GM18507 (cell line): Measurements from ENCODE around the gene FOXI2.
A peak's percentile ranks its signal among the peaks of the same experiment; 100 is the strongest.

Experiments used
- DNase-seq: peaks from one replicate; pipeline ENCODE4 v3.0.0; 2011; ENCODE audit warnings: low read depth; ENCODE audit not compliant: insufficient read length; ENCODE audit errors: extremely low spot score
- FAIRE-seq: peaks from 2 replicates; lab custom pipeline; 2011; peaks lifted over from hg19 to GRCh38; lab: Jason Lieb, UNC

Gene FOXI2

GRCh38 chr10:127736915-127737562 is at the start of gene FOXI2:
Gene FOXI2 (plus strand): TSS chr10:127737185. CDS start chr10:127737274, 89 bp downstream.
- no peak for DNase-seq
- no peak for FAIRE-seq

GRCh38 chr10:127687548-127687947 is 49.4 kb upstream of the FOXI2 start:
- FAIRE-seq: no peak
- no peak for DNase-seq

- DNase-seq: no peak
- FAIRE-seq: no peak
Measured at GRCh38 chr10:127690176-127690835, 46.7 kb upstream of the FOXI2 start.

DNA sequence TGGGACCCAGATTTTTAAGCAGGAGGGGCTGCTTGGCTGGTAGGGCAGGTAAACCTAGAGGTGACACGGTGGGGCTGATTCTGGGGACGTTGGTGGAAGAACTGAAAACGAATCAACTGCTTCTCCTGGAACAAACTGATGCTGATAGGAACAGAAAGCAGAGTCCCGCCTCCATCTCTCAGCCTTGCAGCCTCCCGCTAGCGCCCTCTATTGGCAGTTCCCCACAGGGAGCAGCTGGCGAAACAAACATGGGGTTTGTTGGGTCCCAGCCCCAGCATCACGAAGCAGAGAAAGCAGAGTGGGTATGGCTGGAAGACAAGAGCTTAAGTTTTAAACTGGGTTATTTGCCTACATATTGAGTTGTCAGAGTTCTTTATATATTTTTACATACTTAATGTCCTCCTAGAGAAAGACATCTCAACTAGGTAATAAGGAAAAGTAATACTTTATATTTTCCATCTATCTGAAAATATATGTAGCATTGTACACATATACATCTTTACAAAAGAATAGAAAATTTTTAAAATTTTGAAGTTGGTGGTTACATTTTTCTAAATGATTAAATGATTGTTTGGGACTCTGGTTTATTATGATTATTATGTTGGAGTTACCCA is 42.3 kb upstream of the FOXI2 start:
- peak; percentile 2 for DNase-seq
- no peak for FAIRE-seq

- DNase-seq (no peak), FAIRE-seq (no peak)
Measured at GRCh38 chr10:127695431-127695830, 41.6 kb upstream of the FOXI2 start.

GRCh38 chr10:127698886-127699285 is 38.1 kb upstream of the FOXI2 start:
- FAIRE-seq: no peak
- DNase-seq: no peak

DNA sequence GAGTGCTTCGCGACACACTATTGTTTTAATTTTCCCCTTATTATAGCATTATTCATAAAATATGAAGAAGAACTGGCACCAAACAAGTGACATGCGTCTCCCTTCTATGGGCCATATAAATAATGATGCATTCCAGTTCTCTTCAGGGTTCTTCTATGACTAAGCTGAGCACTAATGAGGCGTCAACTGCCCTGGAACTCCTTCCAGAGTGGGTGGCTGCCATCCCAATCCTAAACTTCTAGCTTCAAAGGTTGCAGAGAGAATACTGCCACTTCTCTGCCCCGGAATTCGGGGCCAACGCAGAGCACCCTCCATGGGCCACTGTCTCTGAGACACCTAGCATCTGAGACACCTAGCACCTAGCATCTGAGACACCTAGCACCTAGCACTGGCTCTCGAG is 37.7 kb upstream of the FOXI2 start:
- DNase-seq: no peak
- no peak for FAIRE-seq

GRCh38 chr10:127702271-127702670 is 34.7 kb upstream of the FOXI2 start:
- FAIRE-seq (no peak), DNase-seq (no peak)

GRCh38 chr10:127715249-127715648 is 21.7 kb upstream of the FOXI2 start:
- DNase-seq (no peak), FAIRE-seq (no peak)

- FAIRE-seq (no peak), DNase-seq (no peak)
Measured at GRCh38 chr10:127715782-127716378, 21.1 kb upstream of the FOXI2 start.

DNA sequence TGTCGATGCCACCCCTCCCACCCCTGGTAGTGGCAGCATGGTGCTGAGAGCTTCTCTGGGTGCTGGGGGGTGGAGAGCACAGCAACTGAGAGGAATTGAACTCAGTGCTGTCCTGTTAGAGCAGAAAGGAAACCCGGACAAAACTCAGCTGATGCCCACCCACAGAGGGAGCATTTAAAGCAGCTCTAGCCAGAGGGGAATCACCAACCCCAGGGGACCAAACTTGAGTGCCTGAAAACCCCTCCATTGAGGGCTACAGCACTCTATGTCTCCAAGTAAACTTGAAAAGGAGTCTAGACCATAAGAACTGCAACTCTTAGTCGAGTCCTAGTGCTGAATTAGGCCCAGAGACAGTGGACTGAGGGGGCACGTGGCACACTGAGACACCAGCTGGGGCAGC is 16.8 kb upstream of the FOXI2 start:
- DNase-seq (no peak), FAIRE-seq (no peak)

DNA sequence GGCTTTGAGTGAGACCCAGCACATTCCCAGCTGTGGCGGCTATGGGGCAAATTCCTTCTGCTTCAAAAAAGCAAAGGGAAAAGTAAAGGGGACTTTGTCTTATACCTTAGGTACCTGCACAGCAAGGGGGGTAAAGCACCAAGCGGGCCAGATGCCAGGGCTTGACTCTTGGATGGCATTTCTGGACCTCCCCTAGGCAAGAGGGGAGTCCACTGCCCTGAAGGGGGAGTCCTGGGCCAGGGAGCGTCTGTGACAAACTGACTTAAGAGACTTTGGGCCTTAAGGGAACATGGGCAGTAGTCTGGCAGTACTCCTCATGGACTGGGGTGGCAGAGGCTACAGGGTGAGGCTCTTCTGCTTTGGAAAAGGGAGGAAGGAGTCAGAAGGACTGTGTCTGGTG is 16.1 kb upstream of the FOXI2 start:
- FAIRE-seq: no peak
- no peak for DNase-seq

- FAIRE-seq (no peak), DNase-seq (no peak)
Measured at GRCh38 chr10:127734753-127735152, 2.2 kb upstream of the FOXI2 start.

- FAIRE-seq: no peak
Measured at GRCh38 chr10:127735156-127735555, 1.8 kb upstream of the FOXI2 start.

DNA sequence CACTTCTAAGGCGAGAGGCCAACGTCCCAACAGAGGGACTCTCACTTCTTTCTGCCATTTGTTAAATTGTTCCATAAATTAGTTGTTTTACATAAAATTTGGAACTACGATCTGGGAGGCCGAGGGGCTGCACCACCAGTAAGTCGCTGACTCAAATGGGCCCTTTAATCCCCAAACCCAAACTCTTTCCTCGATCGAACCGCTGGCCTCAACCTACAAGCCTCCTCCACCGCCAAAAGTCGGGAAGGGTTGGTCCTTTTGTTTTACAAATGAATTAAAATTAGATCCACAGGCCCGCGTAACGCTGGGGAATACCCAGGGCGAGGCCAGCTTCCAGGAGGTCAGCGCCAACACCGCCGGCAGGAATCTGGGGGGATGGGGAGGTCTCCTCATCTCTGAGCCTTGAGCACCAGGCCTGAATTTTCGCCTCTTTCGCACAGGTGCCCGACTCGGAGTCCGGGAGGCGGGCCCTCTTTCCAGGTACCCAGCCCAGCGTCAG is 1.2 kb upstream of the FOXI2 start:
- DNase-seq (no peak), FAIRE-seq (no peak)

More at GRCh38 chr10:127735156-127735555, 1.8 kb upstream of the FOXI2 start:
- no peak for DNase-seq

- FAIRE-seq (no peak), DNase-seq (no peak)
Measured at GRCh38 chr10:127736222-127736914, 617 bp upstream of the FOXI2 start.

GRCh38 chr10:127737563-127738511 is 852 bp downstream of the FOXI2 start:
- FAIRE-seq: no peak
- DNase-seq: no peak

DNA sequence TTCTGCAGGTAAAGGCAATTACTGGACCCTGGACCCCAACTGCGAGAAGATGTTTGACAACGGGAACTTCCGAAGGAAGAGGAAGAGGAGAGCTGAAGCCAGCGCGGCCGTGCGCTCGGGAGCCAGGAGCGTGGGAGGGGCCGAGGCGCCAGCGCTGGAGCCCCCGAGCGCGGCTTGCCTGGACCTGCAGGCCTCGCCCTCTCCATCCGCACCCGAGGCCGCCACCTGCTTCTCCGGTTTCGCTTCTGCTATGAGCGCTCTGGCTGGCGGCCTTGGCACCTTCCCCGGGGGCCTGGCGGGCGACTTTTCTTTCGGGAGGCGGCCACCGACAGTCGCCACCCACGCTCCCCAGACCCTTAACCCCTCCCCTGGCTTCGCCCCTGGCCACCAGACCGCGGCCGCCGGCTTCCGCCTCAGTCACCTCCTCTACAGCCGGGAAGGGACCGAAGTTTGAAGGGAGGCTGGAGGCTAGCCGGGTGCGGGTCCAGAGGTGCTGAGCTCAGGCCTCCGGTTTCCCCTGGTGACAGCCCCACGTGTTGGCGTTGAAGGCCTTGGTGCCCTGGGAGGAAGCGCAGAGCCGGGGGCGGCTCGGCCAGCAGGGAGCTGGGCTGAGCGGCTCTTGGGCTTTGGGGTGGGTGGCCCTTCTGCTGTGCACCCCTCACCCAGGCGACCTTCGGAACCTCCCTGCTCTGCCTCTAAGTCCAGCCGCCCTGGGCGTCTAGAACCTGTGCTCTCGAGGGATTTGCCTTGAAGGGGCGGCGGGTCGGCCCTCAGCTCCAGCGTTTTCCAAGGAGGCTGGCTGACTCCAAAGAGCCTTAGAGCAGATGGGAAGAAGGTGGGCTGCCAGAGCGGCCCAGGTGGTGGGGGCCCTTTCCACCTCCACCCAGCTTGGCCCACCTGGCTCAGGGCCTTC is 1.8 kb downstream of the FOXI2 start:
- FAIRE-seq (no peak), DNase-seq (no peak)
